Suppressor macrophage treated with lipopolysaccharide for 4 hours (primary cell): ENCODE results near the gene GJA9.
"Not testable (repeated sequence)": the region's sequence is repeated elsewhere in the genome, so short reads cannot be mapped to it uniquely, and the experiment has no call there.

Experiments used
- DNase-seq: peaks from one replicate; pipeline ENCODE4 v3.0.0-alpha.2; 2020

GJA9 gene

GRCh38 chr1:38881487-38881886 lies at the start of gene GJA9:
Gene GJA9 (minus strand): TSS chr1:38881587. CDS start chr1:38876098, 5,489 bp downstream.
- no peak for DNase-seq

DNA sequence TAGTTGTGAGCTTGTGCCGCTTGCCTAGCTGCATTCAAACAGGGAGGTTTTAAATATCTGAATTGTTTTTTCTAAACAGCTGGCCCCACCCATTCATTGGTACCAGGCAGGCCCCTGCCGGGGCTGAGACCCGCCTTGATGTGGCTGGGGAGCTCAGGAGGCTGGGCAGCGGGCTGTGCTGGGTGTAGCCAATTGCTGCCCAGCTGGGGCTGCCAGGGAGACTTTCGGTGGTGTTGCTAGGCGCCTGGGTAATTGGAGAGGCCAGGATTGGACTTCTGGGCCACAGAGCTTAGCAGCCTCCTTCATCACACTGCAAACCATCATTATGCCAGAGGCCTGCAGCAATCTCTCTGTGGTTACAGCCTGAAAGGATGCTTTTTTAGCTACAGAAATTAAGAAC lies 48.1 kb upstream of the GJA9 start:
- DNase-seq, result no peak

DNA sequence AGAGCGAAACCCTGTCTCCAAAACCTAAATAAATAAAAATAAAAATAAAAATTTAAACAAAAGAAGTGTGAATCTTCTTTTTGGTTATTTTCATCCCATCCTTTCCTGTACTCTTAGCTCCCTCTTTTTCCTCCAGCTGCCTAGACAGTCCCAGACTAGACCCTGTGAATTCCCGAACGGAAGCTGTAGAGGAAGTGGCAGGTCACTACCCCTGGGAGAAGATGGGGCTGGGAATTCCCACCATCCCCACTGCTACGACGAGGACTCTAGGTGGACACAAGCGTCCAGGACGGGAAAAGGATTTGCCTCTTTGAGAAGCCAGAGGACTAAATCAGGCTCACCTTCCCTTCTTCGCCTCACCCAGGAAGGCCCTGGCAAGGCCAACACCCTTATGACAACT lies 47.7 kb upstream of the GJA9 start:
- DNase-seq, result no peak

DNA sequence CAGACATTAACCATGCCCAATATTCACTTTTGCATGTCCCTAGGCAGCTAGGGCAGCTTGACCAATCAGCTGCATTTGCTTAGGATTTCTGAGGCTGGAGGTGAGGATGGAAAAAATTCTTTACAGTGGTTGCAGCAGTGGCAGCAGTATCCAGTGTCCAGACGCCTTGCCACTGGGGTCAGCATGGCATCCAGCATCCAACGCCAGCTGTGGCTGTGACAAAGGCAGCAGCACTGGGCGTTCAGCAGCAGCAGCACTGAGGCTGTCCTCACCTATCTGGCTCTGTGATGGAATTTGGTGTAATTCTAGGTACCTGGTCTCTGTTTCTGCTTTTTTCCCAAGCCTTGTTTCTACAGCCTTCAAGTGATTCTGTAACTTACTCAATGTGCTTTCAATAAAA lies 44.7 kb upstream of the GJA9 start:
- DNase-seq, result no peak

GRCh38 chr1:38925391-38925790 lies 44.0 kb upstream of the GJA9 start:
- DNase-seq, result no peak

GRCh38 chr1:38923607-38924006 lies 42.2 kb upstream of the GJA9 start:
- no peak for DNase-seq

GRCh38 chr1:38919130-38919529 lies 37.7 kb upstream of the GJA9 start:
- DNase-seq, result no peak

- DNase-seq, result no peak
Measured at GRCh38 chr1:38918568-38918967, 37.2 kb upstream of the GJA9 start.

- DNase-seq, result no peak
Measured at GRCh38 chr1:38917772-38918171, 36.4 kb upstream of the GJA9 start.

DNA sequence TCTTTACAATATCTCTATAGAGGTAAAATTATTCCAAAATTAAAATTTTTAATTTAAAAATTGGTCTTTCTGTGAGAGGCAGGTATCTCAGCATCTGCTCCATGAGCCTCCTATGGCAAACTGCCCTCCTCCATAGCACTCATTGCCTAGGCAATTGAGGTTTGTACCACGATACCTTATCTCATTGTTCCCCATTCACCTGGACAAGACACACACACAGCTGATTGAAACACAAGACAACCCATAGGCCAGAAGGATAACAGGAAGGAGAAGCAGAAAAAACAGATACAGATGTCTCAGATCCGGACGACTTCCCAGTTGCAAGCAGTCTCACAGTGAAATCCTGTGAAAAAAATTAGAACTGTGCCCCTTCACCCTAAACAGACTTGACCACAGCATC lies 36.0 kb upstream of the GJA9 start:
- DNase-seq, result no peak

GRCh38 chr1:38915352-38915948 lies 34.1 kb upstream of the GJA9 start:
- DNase-seq, result no peak

DNA sequence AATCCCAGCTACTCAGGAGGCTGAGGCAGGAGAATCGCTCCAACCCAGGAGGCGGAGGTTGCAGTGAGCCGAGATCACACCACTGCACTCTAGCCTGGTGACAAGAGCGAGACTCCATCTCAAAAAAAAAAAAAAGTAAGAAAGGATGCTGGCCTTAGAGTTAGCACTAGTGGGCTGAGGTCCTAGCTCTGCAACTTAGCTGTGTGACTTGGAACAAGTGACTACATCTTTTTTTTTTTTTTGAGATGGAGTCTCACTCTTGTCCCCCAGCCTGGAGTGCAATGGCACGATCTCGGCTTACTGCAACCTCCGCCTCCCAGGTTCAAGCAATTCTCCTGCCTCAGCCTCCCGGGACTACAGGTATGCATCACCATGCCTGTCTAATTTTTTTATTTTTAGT lies 33.5 kb upstream of the GJA9 start:
- DNase-seq, result not testable (repeated sequence)

GRCh38 chr1:38908821-38909220 lies 27.4 kb upstream of the GJA9 start:
- no peak for DNase-seq

DNA sequence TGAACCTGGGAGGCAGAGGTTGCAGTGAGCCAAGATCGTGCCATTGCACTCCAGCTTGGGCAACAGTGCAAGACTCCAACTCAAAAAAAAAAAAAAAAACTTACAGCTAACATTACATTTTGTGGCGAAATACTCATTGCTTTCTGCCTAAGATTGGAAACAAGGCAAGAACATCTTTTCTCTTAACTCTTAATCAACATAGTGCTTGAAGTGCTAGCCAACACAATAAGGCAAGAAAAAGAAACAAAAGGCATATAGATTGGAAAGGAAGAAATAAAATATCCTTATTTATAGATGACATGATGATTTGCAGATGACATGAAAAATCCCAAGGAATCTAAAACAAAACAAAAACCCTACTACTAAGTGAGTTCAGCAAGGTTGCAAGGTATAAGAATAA lies 24.6 kb upstream of the GJA9 start:
- DNase-seq, result no peak

GRCh38 chr1:38899560-38899959 lies 18.2 kb upstream of the GJA9 start:
- DNase-seq, result no peak

- no peak for DNase-seq
Measured at GRCh38 chr1:38898653-38899230, 17.4 kb upstream of the GJA9 start.

DNA sequence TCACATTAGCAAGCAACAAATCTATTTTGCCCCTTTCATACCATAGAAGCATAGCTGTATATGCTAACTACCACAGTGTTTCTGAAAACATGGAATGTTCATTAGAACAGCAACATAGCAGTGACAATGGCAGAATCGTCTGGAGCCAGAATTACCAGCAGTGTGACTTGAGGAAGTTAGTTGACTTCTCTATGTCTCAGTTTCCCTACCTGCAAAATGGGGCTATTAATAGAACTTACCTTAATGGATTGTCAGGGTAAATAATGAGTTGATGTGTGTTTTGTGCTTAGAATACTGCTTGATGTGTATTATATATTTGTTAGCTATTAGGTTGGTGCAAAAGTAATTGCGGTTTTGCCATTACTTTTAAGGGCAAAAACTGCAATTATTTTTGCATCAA lies 14.8 kb upstream of the GJA9 start:
- DNase-seq, result no peak

DNA sequence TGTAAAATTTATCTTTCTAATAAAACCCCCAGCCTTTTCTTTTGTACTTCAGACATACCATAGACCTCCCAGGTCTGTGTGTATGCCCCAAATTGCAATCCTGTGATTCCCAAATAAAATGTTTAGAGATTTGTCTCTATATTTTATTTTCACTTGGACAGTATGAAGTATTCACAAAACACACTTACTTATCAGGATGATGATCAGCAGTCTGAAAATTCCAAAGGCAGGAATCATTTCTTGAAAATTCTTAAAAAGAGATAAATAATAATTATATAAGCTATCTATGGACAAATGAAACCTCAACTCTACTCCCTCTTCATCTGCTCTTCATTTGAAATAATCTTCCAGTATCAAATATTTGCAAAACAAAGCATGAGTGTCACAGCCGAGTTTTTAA lies 11.6 kb upstream of the GJA9 start:
- no peak for DNase-seq

GRCh38 chr1:38891753-38892152 lies 10.4 kb upstream of the GJA9 start:
- no peak for DNase-seq

- DNase-seq, result no peak
Measured at GRCh38 chr1:38889589-38889988, 8.2 kb upstream of the GJA9 start.

DNA sequence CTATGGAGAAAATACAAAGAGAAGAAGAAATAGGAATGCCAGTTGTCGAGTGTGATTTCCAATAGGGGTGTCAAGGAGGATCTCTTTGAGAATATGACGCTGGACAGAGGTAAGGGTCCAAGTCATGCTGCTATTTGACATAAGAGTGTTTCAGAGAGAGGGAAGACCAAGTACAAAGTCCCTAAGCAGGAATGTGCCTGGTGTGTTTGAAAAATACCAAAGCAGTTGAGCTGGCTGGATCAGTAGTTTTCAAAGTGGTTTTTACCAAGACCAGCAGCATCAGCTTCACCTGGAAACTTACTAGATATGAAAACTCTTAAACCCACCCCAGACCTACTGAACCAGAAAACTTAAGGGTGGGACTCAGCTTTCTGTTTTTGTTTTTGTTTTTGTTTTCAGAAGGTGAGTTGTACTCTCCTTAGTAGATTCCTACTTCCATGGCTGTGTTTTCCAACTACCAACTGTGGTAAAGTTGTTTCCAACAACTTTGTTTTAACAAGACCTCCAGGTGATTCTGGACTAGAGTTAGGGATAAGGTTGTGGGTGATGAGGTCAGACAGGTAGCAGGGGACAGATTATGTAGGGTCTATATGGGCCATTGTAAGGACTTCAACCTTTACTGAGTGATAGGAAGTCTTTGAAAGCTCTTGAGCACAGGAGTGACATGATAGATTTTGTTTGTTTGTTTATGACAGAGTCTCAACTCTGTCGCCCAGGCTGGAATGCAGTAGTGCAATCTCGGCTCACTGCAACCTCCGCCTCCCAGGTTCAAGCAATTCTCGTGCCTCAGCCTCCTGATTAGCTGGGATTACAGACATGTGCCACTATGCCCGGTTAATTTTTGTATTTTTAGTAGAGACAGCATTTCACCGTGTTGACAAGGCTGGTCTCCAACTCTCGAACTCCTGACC lies 7.3 kb upstream of the GJA9 start:
- DNase-seq, result no peak

DNA sequence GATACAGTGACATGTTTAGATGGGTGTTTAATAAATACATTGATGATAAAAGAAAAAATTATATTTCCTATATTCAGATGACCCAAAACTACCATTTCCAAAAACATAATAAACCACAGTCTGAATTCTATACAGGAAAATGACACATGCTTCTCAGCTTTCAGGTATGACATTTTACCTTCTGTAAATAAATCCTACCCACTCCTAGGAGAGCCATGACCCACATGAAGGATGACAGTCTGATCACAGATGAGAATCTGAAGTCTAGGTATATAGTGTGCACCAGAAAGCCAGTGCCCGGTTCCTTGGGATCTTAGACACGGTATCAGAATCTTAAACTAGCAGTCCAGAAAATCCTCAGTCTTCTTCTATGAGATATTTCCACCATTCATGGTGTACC lies 3.7 kb upstream of the GJA9 start:
- no peak for DNase-seq

GRCh38 chr1:38875811-38876210 lies 5.6 kb downstream of the GJA9 start:
- no peak for DNase-seq
